ENCODE data around the gene HOOK2. TPM values are rescaled to one million over a fixed set of nuclear protein-coding genes. Genes with fewer than 3 reads are reported as not detected.

The HOOK2 gene
- total and polyA plus RNA-seq, 2 of the 13 experiments (the other 11 are each of a cell fraction or from before 2014, with no cell fraction given), result 9.2 to 12.9 TPM

DNA sequence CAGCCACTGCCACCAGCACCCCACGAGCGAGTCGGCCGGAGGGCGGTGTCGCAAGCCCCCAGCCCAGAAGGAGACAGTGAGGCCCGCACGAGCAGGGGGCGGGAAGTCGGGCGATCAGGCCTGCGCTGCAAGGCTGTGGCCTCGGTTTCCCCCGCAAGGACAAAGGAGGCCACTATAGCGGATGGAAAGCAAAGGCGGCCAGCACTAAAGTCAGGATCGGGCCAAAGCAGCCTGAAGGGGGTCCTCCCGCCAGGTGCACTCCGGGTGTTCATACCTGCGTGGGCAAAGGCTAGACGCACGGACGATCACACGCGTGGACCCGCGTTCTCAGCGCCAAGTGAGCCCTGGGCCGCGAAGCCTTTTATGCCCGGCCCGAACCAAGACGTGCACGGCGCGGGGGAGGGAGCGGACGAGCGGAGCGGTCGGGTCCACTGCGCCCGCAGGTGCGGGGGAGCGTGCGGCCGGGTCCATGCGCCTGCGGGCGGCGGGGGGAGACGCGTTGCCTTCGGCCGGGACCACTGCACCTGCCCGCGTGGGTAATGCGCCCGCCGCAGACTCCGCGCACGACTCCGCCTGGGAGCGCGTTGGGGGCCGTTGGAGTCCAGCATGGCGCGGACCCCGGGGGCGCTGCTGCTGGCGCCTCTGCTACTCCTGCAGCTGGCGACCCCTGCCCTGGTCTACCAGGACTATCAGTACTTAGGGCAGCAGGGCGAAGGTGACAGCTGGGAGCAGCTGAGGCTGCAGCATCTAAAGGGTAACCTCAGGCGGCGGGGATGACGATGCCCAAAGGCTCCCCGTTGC lies 26.3 kb upstream of the HOOK2 start, which contains the start of the genes PRDX2 and THSD8 (continued):
- TF ChIP-seq ZNF33B (CRISPR knock-in tag; IDR thresholded peaks at IDR 0.05) (peak; percentile 68; the same call in 1 of the 2 replicates), ZNF557 (CRISPR knock-in tag; IDR thresholded peaks at IDR 0.05) (0 out of 2 replicates have a peak, but pooled peaks have one; percentile 42), ZBTB25 (CRISPR knock-in tag; IDR thresholded peaks at IDR 0.05) (peak; percentile 80), ZBTB14 (CRISPR knock-in tag; IDR thresholded peaks at IDR 0.05) (peak; percentile 57; the same call in 1 of the 2 replicates), MYNN (CRISPR knock-in tag; IDR thresholded peaks at IDR 0.05; ENCODE audit: low read depth) (0 out of 2 replicates have a peak, but pooled peaks have one; percentile 23), IKZF1 (IDR thresholded peaks at IDR 0.05) (no peak), ZNF784 (CRISPR knock-in tag; IDR thresholded peaks at IDR 0.05; ENCODE audit: borderline replicate concordance) (peak; percentile 91; the same call in 1 of the 2 replicates), FOXO4 (CRISPR knock-in tag; conservative IDR thresholded peaks at IDR 0.05) (peak; percentile 98; the same call in 1 of the 2 replicates), HES4 (CRISPR knock-in tag; IDR thresholded peaks at IDR 0.05; ENCODE audit: borderline replicate concordance) (peak; percentile 81; the same call in 1 of the 2 replicates), BCL6 (CRISPR knock-in tag; IDR thresholded peaks at IDR 0.05) (peak; percentile 31), ZNF234 (CRISPR knock-in tag; conservative IDR thresholded peaks at IDR 0.05) (no peak), ZBTB20 (CRISPR knock-in tag; IDR thresholded peaks at IDR 0.05; ENCODE audit: borderline replicate concordance, low read depth) (peak; percentile 24; the same call in 1 of the 2 replicates)
- TF ChIP-seq, protein P1, sequence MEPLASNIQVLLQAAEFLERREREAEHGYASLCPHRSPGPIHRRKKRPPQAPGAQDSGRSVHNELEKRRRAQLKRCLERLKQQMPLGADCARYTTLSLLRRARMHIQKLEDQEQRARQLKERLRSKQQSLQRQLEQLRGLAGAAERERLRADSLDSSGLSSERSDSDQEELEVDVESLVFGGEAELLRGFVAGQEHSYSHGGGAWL (CRISPR knock-in tag; IDR thresholded peaks at IDR 0.05), result peak; percentile 84; the same call in 1 of the 2 replicates
- TF ChIP-seq, protein P2, sequence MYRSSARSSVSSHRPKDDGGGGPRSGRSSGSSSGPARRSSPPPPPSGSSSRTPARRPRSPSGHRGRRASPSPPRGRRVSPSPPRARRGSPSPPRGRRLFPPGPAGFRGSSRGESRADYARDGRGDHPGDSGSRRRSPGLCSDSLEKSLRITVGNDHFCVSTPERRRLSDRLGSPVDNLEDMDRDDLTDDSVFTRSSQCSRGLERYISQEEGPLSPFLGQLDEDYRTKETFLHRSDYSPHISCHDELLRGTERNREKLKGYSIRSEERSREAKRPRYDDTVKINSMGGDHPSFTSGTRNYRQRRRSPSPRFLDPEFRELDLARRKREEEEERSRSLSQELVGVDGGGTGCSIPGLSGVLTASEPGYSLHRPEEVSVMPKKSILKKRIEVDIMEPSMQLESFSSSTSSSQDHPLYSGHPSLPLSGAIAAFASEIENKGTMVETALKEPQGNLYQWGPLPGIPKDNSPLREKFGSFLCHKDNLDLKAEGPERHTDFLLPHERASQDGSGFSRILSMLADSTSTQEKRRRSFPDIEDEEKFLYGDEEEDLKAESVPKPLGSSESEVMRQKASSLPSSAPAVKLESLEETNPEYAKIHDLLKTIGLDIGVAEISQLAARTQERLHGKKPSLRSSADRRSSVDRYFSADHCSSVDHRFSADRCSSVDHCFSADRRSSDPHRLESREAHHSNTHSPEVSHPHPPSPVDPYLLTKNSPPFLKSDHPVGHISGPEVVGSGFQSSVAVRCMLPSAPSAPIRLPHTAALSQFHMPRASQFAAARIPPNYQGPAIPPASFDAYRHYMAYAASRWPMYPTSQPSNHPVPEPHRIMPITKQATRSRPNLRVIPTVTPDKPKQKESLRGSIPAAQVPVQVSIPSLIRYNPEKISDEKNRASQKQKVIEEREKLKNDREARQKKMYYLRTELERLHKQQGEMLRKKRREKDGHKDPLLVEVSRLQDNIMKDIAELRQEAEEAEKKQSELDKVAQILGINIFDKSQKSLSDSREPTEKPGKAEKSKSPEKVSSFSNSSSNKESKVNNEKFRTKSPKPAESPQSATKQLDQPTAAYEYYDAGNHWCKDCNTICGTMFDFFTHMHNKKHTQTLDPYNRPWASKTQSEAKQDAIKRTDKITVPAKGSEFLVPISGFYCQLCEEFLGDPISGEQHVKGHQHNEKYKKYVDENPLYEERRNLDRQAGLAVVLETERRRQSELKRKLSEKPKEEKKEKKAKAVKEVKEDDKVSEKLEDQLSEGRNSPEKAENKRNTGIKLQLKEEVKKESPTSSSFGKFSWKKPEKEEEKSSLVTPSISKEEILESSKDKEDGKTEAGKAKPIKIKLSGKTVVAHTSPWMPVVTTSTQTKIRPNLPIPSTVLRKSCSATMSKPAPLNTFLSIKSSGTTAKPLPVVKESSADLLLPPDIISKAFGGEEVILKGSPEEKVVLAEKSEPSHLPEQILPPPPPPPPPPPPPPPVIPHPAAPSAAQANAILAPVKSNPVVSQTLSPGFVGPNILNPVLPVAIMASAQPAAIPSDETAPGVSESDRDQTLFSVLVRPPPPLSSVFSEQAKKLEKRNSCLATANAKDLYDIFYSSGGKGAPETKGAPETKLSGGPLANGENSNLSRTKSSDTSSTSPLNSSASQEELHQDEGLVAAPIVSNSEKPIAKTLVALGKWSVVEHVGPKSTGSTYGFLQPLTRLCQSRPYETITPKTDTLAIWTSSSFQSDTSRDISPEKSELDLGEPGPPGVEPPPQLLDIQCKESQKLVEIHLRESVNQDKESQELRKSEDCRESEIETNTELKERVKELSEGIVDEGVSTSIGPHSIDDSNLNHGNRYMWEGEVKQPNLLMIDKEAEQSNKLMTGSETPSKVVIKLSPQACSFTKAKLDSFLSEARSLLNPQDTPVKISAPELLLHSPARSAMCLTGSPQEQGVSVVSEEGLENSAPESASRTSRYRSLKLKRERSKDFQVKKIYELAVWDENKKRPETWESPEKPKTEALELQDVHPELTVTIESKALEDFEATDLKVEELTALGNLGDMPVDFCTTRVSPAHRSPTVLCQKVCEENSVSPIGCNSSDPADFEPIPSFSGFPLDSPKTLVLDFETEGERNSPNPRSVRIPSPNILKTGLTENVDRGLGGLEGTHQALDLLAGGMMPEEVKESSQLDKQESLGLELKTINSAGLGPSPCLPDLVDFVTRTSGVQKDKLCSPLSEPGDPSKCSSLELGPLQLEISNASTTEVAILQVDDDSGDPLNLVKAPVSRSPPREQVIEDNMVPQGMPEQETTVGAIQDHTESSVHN (CRISPR knock-in tag; IDR thresholded peaks at IDR 0.05), result 0 out of 2 replicates have a peak, but pooled peaks have one; percentile 21

Data from HepG2 (cell line).